ENCODE results near the gene PRDX6. TPM values are rescaled to one million over a fixed set of nuclear protein-coding genes. Genes with fewer than 3 reads are reported as not detected.
"Not testable (repeated sequence)": the region's sequence is repeated elsewhere in the genome, so short reads cannot be mapped to it uniquely, and the experiment has no call there.

Gene PRDX6
- total RNA-seq, 2 donors from 2014 or later: 302 to 369 TPM

- 66% methylated on average over 3 of the region's 3 CpGs for WGBS
- no peaks in the 10 kb centered on the region for H3K27me3 ChIP-seq (replicated peaks; ENCODE audit: insufficient read depth)
- no peaks in the 10 kb centered on the region for H3K9me3 ChIP-seq
- no peak overlapping the region for H3K27ac ChIP-seq
- intact Hi-C loops (cut with DNase I): loop anchor here (10.0 kb wide), 1 partner anchor 157 kb away; the partner anchor contains the start of gene ANKRD45
- no peaks in the 10 kb centered on the region for H3K36me3 ChIP-seq
- no peak overlapping the region for H3K4me3 ChIP-seq
- no peak for TF ChIP-seq POLR2AphosphoS5 (IDR thresholded peaks at IDR 0.05)
- TF ChIP-seq POLR2A (IDR thresholded peaks at IDR 0.05): no peak
- no peaks in the 10 kb centered on the region for H3K4me1 ChIP-seq (replicated peaks)
- DNase-seq (ENCODE audit: low spot score): no peak
Measured at GRCh38 chr1:173507847-173508209, 30.7 kb downstream of the PRDX6 start.

- TF ChIP-seq POLR2AphosphoS5 (IDR thresholded peaks at IDR 0.05) (no peak), POLR2A (IDR thresholded peaks at IDR 0.05) (no peak), CTCF (IDR thresholded peaks at IDR 0.05) (no peak)
- Histone ChIP-seq H3K4me3 (no peak overlapping the region), H3K27me3 (replicated peaks; ENCODE audit: insufficient read depth) (no peaks in the 10 kb centered on the region), H3K36me3 (no peaks in the 10 kb centered on the region), H3K4me1 (replicated peaks) (no peaks in the 10 kb centered on the region), H3K27ac (no peak overlapping the region), H3K9me3 (no peaks in the 10 kb centered on the region)
- 89% methylated on average over 2 of the region's 2 CpGs for WGBS
- intact Hi-C loops (cut with DNase I): loop anchor here (10.0 kb wide), 1 partner anchor 156 kb away; the partner anchor contains the start of gene ANKRD45
- no peak for DNase-seq (ENCODE audit: low spot score)
Measured at GRCh38 chr1:173508541-173508940, 31.4 kb downstream of the PRDX6 start.

GRCh38 chr1:173509797-173510196 lies 32.7 kb downstream of the PRDX6 start:
- Histone ChIP-seq H3K36me3 (no peaks in the 10 kb centered on the region), H3K27ac (no peak overlapping the region), H3K9me3 (no peaks in the 10 kb centered on the region), H3K27me3 (replicated peaks; ENCODE audit: insufficient read depth) (no peaks in the 10 kb centered on the region), H3K4me3 (no peak overlapping the region), H3K4me1 (replicated peaks) (no peaks in the 10 kb centered on the region)
- 68% methylated on average over 1 of the region's 1 CpG for WGBS
- DNase-seq (ENCODE audit: low spot score): no peak
- intact Hi-C loops (cut with DNase I): loop anchor here (10.0 kb wide), 1 partner anchor 155 kb away; the partner anchor contains the start of gene ANKRD45
- TF ChIP-seq POLR2A (IDR thresholded peaks at IDR 0.05) (no peak), CTCF (IDR thresholded peaks at IDR 0.05) (no peak), POLR2AphosphoS5 (IDR thresholded peaks at IDR 0.05) (no peak)

GRCh38 chr1:173514503-173514902 lies 37.4 kb downstream of the PRDX6 start:
- H3K4me3 ChIP-seq; intact Hi-C loops (cut with DNase I); H3K9me3 ChIP-seq; DNase-seq (ENCODE audit: low spot score); H3K36me3 ChIP-seq; H3K27me3 ChIP-seq (replicated peaks; ENCODE audit: insufficient read depth); H3K27ac ChIP-seq; H3K4me1 ChIP-seq (replicated peaks): not testable (repeated sequence)
- WGBS: 100% methylated on average over 1 of the region's 1 CpG

GRCh38 chr1:173520799-173521198 lies 43.7 kb downstream of the PRDX6 start:
- Histone ChIP-seq H3K36me3 (no peaks in the 10 kb centered on the region), H3K4me1 (replicated peaks) (no peaks in the 10 kb centered on the region), H3K9me3 (no peaks in the 10 kb centered on the region), H3K27ac (no peak overlapping the region), H3K27me3 (replicated peaks; ENCODE audit: insufficient read depth) (no peaks in the 10 kb centered on the region), H3K4me3 (no peak overlapping the region)
- no peak for DNase-seq (ENCODE audit: low spot score)
- intact Hi-C loops (cut with DNase I): no loop called here
- TF ChIP-seq CTCF (IDR thresholded peaks at IDR 0.05) (no peak), POLR2A (IDR thresholded peaks at IDR 0.05) (no peak), POLR2AphosphoS5 (IDR thresholded peaks at IDR 0.05) (no peak)
- 86% methylated on average over 2 of the region's 2 CpGs for WGBS

GRCh38 chr1:173523329-173523728 lies 46.2 kb downstream of the PRDX6 start:
- Histone ChIP-seq H3K27me3 (replicated peaks; ENCODE audit: insufficient read depth) (no peaks in the 10 kb centered on the region), H3K4me3 (no peak overlapping the region), H3K9me3 (no peaks in the 10 kb centered on the region), H3K27ac (no peak overlapping the region), H3K4me1 (replicated peaks) (no peaks in the 10 kb centered on the region), H3K36me3 (no peaks in the 10 kb centered on the region)
- intact Hi-C loops (cut with DNase I): no loop called here
- DNase-seq (ENCODE audit: low spot score): no peak
- TF ChIP-seq CTCF (IDR thresholded peaks at IDR 0.05) (no peak), POLR2AphosphoS5 (IDR thresholded peaks at IDR 0.05) (no peak), POLR2A (IDR thresholded peaks at IDR 0.05) (no peak)
- 95% methylated on average over 3 of the region's 3 CpGs for WGBS

All from prostate gland (tissue), 2 donors.